Neuronal stem cell (in vitro differentiated cells): ENCODE results near the gene LOXL3.

ENCODE experiments used
- DNase-seq: peaks from one replicate; pipeline ENCODE4 v3.0.0-alpha.2; 2013; ENCODE audit warnings: low spot score
- H2AFZ ChIP-seq: one replicate; pipeline ENCODE4 v1.6.1; 2013; ENCODE audit warnings: mild to moderate bottlenecking, low read length, inconsistent platforms
- H2AK5ac ChIP-seq: 2 replicates; pipeline ENCODE4 v1.6.1; 2013; ENCODE audit warnings: low read depth, mild to moderate bottlenecking, inconsistent platforms, low read length, moderate library complexity, mixed read lengths
- H2BK120ac ChIP-seq: 2 replicates; pipeline ENCODE4 v1.6.1; 2013; ENCODE audit warnings: low read depth, mild to moderate bottlenecking, inconsistent platforms, low read length, moderate library complexity, mixed read lengths
- H2BK12ac ChIP-seq: one replicate; pipeline ENCODE4 v1.6.1; 2013; ENCODE audit warnings: low read length, inconsistent platforms
- H2BK15ac ChIP-seq: 2 replicates; pipeline ENCODE4 v1.6.1; 2013; ENCODE audit warnings: mild to moderate bottlenecking, low read length, inconsistent platforms, mixed read lengths
- H2BK5ac ChIP-seq: one replicate; pipeline ENCODE4 v1.6.1; 2013; ENCODE audit warnings: inconsistent platforms, mild to moderate bottlenecking, low read length, moderate library complexity
- H3K14ac ChIP-seq: one replicate; pipeline ENCODE4 v1.6.1; 2013; ENCODE audit warnings: low read length, inconsistent platforms
- H3K18ac ChIP-seq: 2 replicates; pipeline ENCODE4 v1.6.1; 2013; ENCODE audit warnings: low read length, inconsistent platforms
- H3K23ac ChIP-seq: 2 replicates; pipeline ENCODE4 v1.6.1; 2013; ENCODE audit warnings: low read depth, mild to moderate bottlenecking, mixed read lengths, low read length, inconsistent platforms; ENCODE audit not compliant: poor library complexity
- H3K27ac ChIP-seq: replicated peaks from 3 replicates; pipeline ENCODE4 v1.5.1; 2013; ENCODE audit warnings: low read length, inconsistent platforms
- H3K27me3 ChIP-seq, 3 experiments: 2 replicates each; pipeline ENCODE4 v1.6.1; 2013; ENCODE audit warnings: low read length in 3 of 3, mild to moderate bottlenecking in 2 of 3, inconsistent platforms in 1 of 3, low read depth in 1 of 3, mixed read lengths in 1 of 3, moderate library complexity in 1 of 3; ENCODE audit not compliant: control insufficient read depth in 3 of 3, insufficient read depth in 3 of 3
- H3K36me3 ChIP-seq, 2 donors: replicated peaks in 1 of 2; 2 replicates each; pipeline ENCODE4 v1.6.1; 2013; ENCODE audit warnings: low read length in 2 of 2; ENCODE audit not compliant: control insufficient read depth in 2 of 2, insufficient read depth in 2 of 2
- H3K4ac ChIP-seq: 2 replicates; pipeline ENCODE4 v1.6.1; 2013; ENCODE audit warnings: inconsistent platforms, mild to moderate bottlenecking, low read length, moderate library complexity
- H3K4me1 ChIP-seq, 2 donors: 1 replicate in 1 of 2; 2 replicates in 1 of 2; pipeline ENCODE4 v1.6.1; 2013; ENCODE audit warnings: low read length in 2 of 2, low read depth in 1 of 2; ENCODE audit not compliant: control insufficient read depth in 2 of 2, insufficient read depth in 1 of 2
- H3K4me2 ChIP-seq: one replicate; pipeline ENCODE4 v1.6.1; 2013; ENCODE audit warnings: mild to moderate bottlenecking, low read length, inconsistent platforms; ENCODE audit not compliant: insufficient read depth, poor library complexity, severe bottlenecking
- H3K4me3 ChIP-seq, 2 donors: 2 replicates each; pipeline ENCODE4 v1.5.1; 2013; ENCODE audit warnings: low read length in 2 of 2, mild to moderate bottlenecking in 2 of 2, inconsistent platforms in 1 of 2, moderate library complexity in 1 of 2
- H3K79me1 ChIP-seq: one replicate; pipeline ENCODE4 v1.6.1; 2013; ENCODE audit warnings: low read depth, mild to moderate bottlenecking, inconsistent platforms, low read length, moderate library complexity
- H3K9ac ChIP-seq: one replicate; pipeline ENCODE4 v1.6.1; 2013; ENCODE audit warnings: mild to moderate bottlenecking, low read depth, low read length, inconsistent platforms; ENCODE audit not compliant: poor library complexity
- H3K9me3 ChIP-seq, 2 donors: replicated peaks in 1 of 2; 2 replicates each; pipeline versions ENCODE3 to v1.6.1; 2013; ENCODE audit warnings: low read length in 2 of 2, mild to moderate bottlenecking in 2 of 2, inconsistent platforms in 1 of 2, low read depth in 1 of 2, mixed read lengths in 1 of 2, moderate library complexity in 1 of 2; ENCODE audit not compliant: control insufficient read depth in 2 of 2, insufficient read depth in 1 of 2
- H4K8ac ChIP-seq: one replicate; pipeline ENCODE4 v1.6.1; 2013; ENCODE audit warnings: low read depth, mild to moderate bottlenecking, inconsistent platforms, low read length, moderate library complexity
- H4K91ac ChIP-seq: one replicate; pipeline ENCODE4 v1.6.1; 2013; ENCODE audit warnings: low read length, low read depth, mild to moderate bottlenecking, inconsistent platforms; ENCODE audit not compliant: poor library complexity
- WGBS, 2 donors: extraction: QIAGEN DNeasy Blood & Tissue Kit; methylation state at CpG; one replicate each; pipeline ENCODE4 v1.1.7; 2013; ENCODE audit warnings: missing lambda C conversion rate in 2 of 2, mixed read lengths in 1 of 2; ENCODE audit not compliant: insufficient read length in 2 of 2, insufficient replicate concordance in 1 of 2; ENCODE audit errors: extremely low coverage in 2 of 2; 5-methylcytosine and 5-hydroxymethylcytosine counted together

The LOXL3 gene

DNA sequence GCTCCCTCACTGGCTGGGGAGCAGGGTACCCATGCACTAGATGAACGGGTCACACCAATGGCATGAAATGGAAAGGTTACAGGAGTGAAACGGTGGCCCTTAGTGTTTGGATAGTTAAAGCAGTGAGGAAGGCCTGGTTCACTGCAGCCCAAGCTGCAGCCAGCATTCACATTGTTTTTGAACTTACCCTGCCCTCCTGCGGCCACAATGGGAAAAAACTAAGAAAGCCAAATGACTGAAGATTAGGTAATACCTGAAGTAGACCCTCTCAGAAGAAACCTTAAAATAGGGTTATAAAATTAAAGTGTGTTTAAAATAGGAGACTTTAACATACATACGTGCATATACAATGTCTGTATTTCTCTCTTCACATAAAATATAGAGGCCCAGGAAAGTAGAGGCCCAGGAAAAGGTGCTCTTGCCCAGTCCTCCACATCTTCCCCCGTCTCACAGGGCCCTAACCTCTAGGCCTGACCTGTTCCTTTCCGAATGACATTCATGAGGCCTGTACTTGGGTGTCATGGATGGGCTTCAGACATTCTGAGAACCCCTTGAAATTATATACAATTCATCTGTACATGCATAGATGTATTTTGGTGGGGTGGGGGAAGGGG lies 34.0 kb upstream of the LOXL3 start:
- H3K18ac ChIP-seq = no peak overlapping the region
- H2AFZ ChIP-seq = peak overlapping the region; percentile 83
- no peak overlapping the region for H3K14ac ChIP-seq
- H3K27ac ChIP-seq = no peak overlapping the region
- no peaks in the 10 kb centered on the region for H3K9me3 ChIP-seq
- H4K91ac ChIP-seq = no peak overlapping the region
- H3K27me3 ChIP-seq = peaks cover 0 to 29% (median 0%) of the 10 kb centered on the region in 3 experiments
- WGBS, 2 donors = no CpG with 5 or more reads among the region's 6 CpGs
- no peak overlapping the region for H4K8ac ChIP-seq
- H2BK5ac ChIP-seq = no peak overlapping the region
- H3K9ac ChIP-seq = no peak overlapping the region
- no peaks in the 10 kb centered on the region for H3K36me3 ChIP-seq
- no peak overlapping the region for H2BK120ac ChIP-seq
- H2BK15ac ChIP-seq = no peak overlapping the region
- no peak overlapping the region for H2AK5ac ChIP-seq
- peak; percentile 54 for DNase-seq
- H3K79me1 ChIP-seq = no peaks in the 10 kb centered on the region
- H2BK12ac ChIP-seq = no peak overlapping the region
- H3K4me3 ChIP-seq = no peak overlapping the region
- no peak overlapping the region for H3K4ac ChIP-seq
- no peak overlapping the region for H3K23ac ChIP-seq
- peaks cover 3 to 6% of the 10 kb centered on the region in 2 donors for H3K4me1 ChIP-seq
- H3K4me2 ChIP-seq = no peak overlapping the region

DNA sequence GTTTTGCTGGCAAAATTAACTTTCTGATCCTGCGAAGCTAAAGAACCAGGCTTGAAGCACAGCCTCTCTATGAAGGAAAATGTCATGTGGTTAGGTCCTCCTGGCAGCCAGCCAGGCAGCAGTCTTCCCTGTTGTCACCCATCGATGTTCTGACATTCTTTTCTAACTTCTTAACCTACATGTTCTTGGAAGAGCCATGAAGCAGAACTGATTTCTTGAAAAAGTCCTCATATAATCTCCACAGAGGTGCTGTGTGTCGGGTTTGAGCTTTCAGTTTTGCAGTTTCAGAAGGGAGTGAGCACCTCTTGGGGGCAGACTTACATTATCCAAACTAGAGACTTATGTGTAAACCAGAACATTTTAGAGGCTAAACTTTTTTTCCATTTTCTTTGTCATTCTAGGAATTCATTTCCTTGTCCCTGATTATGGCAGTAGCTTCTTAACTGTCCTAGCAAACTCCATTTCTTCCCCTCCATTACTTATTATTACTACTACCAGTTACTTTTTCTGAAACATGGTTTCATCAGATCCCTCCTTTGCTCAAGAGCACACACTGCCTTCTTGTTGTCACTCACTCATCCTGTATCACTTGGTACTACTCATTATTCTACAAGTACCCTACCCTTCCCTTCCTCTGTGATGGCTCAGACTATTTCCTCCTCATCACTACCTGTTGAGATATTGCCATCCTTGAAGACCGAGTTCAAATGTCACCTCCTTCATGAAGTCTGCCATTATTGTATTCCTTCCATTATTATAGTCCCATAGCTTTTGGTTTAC lies 31.9 kb upstream of the LOXL3 start:
- Histone ChIP-seq H4K91ac (no peak overlapping the region), H2BK12ac (no peak overlapping the region), H2BK15ac (no peak overlapping the region), H3K36me3 (no peaks in the 10 kb centered on the region), H3K4me1 (peaks cover 3 to 6% of the 10 kb centered on the region in 2 donors), H3K4ac (no peak overlapping the region), H2BK5ac (no peak overlapping the region), H3K9ac (no peak overlapping the region), H3K79me1 (no peaks in the 10 kb centered on the region), H3K9me3 (no peaks in the 10 kb centered on the region), H3K27ac (no peak overlapping the region), H4K8ac (no peak overlapping the region), H2BK120ac (no peak overlapping the region), H2AK5ac (no peak overlapping the region), H3K14ac (no peak overlapping the region), H3K18ac (no peak overlapping the region), H3K4me3 (no peak overlapping the region), H3K4me2 (no peak overlapping the region), H3K23ac (no peak overlapping the region), H3K27me3 (peaks cover 0 to 19% (median 0%) of the 10 kb centered on the region in 3 experiments), H2AFZ (peak overlapping the region; percentile 6)
- no peak for DNase-seq
- no CpG with 5 or more reads among the region's 4 CpGs for WGBS, 2 donors

DNA sequence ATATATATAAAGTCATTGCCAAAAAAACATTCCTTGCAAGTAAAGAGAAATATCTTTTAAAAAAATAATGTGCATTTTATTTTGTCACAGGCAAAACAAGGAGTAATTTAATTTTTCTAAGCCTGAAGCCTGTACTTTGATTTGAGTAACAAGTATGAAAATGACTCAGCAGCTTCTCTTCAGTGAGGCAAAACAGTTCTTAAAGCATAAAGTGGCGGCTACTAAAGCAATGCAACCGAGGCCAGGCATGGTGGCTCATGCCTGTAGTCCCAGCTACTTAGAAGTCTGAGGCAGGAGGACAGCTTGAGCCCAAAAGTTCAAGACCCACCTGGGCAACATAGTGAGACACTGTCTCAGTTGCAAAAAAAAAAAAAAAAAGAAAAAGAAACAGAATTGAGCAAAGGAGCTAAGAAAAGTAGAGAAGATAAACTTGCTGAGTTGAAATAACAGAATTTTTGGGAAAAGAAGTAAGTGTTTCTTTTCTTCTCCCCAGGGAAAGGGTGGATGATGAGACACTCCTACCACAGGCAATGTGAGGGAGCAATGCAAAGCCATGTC lies 30.4 kb upstream of the LOXL3 start:
- no peak overlapping the region for H3K9ac ChIP-seq
- no peak overlapping the region for H3K4me3 ChIP-seq
- H4K8ac ChIP-seq = no peak overlapping the region
- no peaks in the 10 kb centered on the region for H3K79me1 ChIP-seq
- H3K27ac ChIP-seq = no peak overlapping the region
- H3K4me2 ChIP-seq = no peak overlapping the region
- H3K4ac ChIP-seq = no peak overlapping the region
- H3K36me3 ChIP-seq = no peaks in the 10 kb centered on the region
- no peak overlapping the region for H2BK120ac ChIP-seq
- H3K4me1 ChIP-seq = peaks cover 3 to 6% of the 10 kb centered on the region in 2 donors
- WGBS, 2 donors = no CpG with 5 or more reads among the region's 2 CpGs
- peaks cover 0 to 19% (median 0%) of the 10 kb centered on the region in 3 experiments for H3K27me3 ChIP-seq
- H3K23ac ChIP-seq = no peak overlapping the region
- DNase-seq = no peak
- H2BK12ac ChIP-seq = no peak overlapping the region
- no peak overlapping the region for H2AFZ ChIP-seq
- no peak overlapping the region for H4K91ac ChIP-seq
- H2BK5ac ChIP-seq = no peak overlapping the region
- no peak overlapping the region for H2AK5ac ChIP-seq
- no peak overlapping the region for H2BK15ac ChIP-seq
- no peaks in the 10 kb centered on the region for H3K9me3 ChIP-seq
- H3K14ac ChIP-seq = no peak overlapping the region
- H3K18ac ChIP-seq = no peak overlapping the region

DNA sequence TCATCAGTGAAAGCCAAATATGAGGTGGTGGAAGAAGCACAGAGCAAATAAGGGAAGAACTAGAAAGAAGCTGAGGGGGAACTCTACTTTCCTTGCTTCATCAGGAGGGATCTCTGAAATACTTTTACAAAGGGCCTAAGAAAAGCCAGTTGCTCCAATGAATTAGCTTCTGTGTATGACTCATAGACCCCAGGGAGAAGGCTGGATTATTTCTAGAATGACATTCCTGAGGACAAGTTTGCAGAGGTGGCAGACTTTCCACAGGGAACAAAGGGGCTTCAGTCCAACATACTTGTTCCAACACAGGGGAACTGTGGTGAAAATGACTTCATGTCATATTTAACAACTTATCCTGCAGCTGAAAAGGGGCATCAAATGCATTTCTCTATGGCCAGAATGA lies 29.8 kb upstream of the LOXL3 start:
- Histone ChIP-seq H3K79me1 (no peaks in the 10 kb centered on the region), H2BK120ac (no peak overlapping the region), H3K27me3 (peaks cover 0 to 26% (median 0%) of the 10 kb centered on the region in 3 experiments), H4K8ac (no peak overlapping the region), H4K91ac (no peak overlapping the region), H3K4me3 (no peak overlapping the region), H2BK5ac (no peak overlapping the region), H3K36me3 (no peaks in the 10 kb centered on the region), H3K27ac (peak overlapping the region; percentile 63), H2BK12ac (no peak overlapping the region), H3K4me2 (no peak overlapping the region), H3K18ac (no peak overlapping the region), H2AFZ (peak overlapping the region; percentile 52), H3K9me3 (no peaks in the 10 kb centered on the region), H3K14ac (no peak overlapping the region), H3K9ac (no peak overlapping the region), H3K23ac (no peak overlapping the region), H3K4me1 (peaks cover 3 to 6% of the 10 kb centered on the region in 2 donors), H3K4ac (no peak overlapping the region), H2BK15ac (no peak overlapping the region), H2AK5ac (no peak overlapping the region)
- DNase-seq = peak; percentile 27
